OCI-LY3 (cell line): ENCODE data around the gene RAB11FIP4.

ENCODE experiments used
- H2AFZ ChIP-seq: fragments of 200-600, 300-600 bp; shearing (Covaris generic); 2 replicates; pipeline ENCODE4 v1.6.0; 2014; ENCODE audit warnings: antibody characterized with exemption, low read depth, low read length
- H3K27ac ChIP-seq: fragments of 200-600, 300-600 bp; sonication (generic); 2 replicates; pipeline ENCODE4 v1.5.1; 2014; ENCODE audit warnings: mild to moderate bottlenecking, low read length, moderate library complexity, mixed read lengths
- H3K27me3 ChIP-seq: fragments of 200-600, 300-600 bp; sonication (generic); 2 replicates; pipeline ENCODE4 v1.6.1; 2014; ENCODE audit warnings: low read depth, low read length, mixed read lengths
- H3K36me3 ChIP-seq: fragments of 200-600, 300-600 bp; sonication (generic); replicated peaks from 2 replicates; pipeline ENCODE3; 2014; ENCODE audit warnings: low read depth, low read length, mixed read lengths
- H3K4me1 ChIP-seq: fragments of 300-600, 200-600 bp; sonication (generic); 2 replicates; pipeline ENCODE4 v1.6.1; 2014; ENCODE audit warnings: low read length, mixed read lengths
- H3K4me2 ChIP-seq: fragments of 200-600, 300-600 bp; sonication (generic); 2 replicates; pipeline ENCODE4 v1.6.1; 2014; ENCODE audit warnings: low read length, mixed read lengths
- H3K4me3 ChIP-seq: fragments of 300-600, 200-600 bp; sonication (generic); 2 replicates; pipeline ENCODE4 v1.5.1; 2014; ENCODE audit warnings: antibody characterized with exemption, mild to moderate bottlenecking, low read length, moderate library complexity
- H3K79me2 ChIP-seq: fragments of 300-600, 200-600 bp; shearing (Covaris generic); 2 replicates; pipeline ENCODE4 v1.6.1; 2014; ENCODE audit warnings: mild to moderate bottlenecking, low read length, mixed read lengths
- H3K9ac ChIP-seq: fragments of 300-600, 200-600 bp; shearing (Covaris generic); 2 replicates; pipeline ENCODE4 v1.6.0; 2014; ENCODE audit warnings: mild to moderate bottlenecking, low read length, moderate library complexity
- H3K9me3 ChIP-seq: fragments of 200-600, 300-600 bp; shearing (Covaris generic); 2 replicates; pipeline ENCODE4 v1.6.1; 2014; ENCODE audit warnings: low read length, mixed read lengths; ENCODE audit not compliant: insufficient read depth
- H4K20me1 ChIP-seq: fragments of 200-600, 300-600 bp; sonication (generic); 2 replicates; pipeline ENCODE4 v1.6.1; 2016; ENCODE audit warnings: low read length, mixed read lengths; ENCODE audit not compliant: insufficient read depth
- EZH2phosphoT487 ChIP-seq: fragments of 200-600 bp; shearing (Covaris generic); IDR thresholded peaks from 2 replicates; pipeline ENCODE4 v1.6.1; 2018; ENCODE audit warnings: antibody characterized with exemption, mixed run types, low read depth
- TF ChIP-seq, protein P1 (sequence below): fragments of 200-600, 300-600 bp; sonication (generic); IDR thresholded peaks from 2 replicates; pipeline ENCODE4 v1.5.1; 2014; ENCODE audit warnings: antibody characterized with exemption, low read length, low read depth

Gene RAB11FIP4

GRCh38 chr17:31425282-31426040, 34.0 kb downstream of the RAB11FIP4 start:
- H2AFZ ChIP-seq = no peak overlapping the region; the same call in 1 of the 2 replicates
- H3K4me2 ChIP-seq = peak overlapping the region; percentile 25; the same call in 1 of the 2 replicates
- H3K27me3 ChIP-seq = peaks cover 3% of the 10 kb centered on the region; the same call in 1 of the 2 replicates
- no peak for TF ChIP-seq EZH2phosphoT487
- TF ChIP-seq, protein P1, sequence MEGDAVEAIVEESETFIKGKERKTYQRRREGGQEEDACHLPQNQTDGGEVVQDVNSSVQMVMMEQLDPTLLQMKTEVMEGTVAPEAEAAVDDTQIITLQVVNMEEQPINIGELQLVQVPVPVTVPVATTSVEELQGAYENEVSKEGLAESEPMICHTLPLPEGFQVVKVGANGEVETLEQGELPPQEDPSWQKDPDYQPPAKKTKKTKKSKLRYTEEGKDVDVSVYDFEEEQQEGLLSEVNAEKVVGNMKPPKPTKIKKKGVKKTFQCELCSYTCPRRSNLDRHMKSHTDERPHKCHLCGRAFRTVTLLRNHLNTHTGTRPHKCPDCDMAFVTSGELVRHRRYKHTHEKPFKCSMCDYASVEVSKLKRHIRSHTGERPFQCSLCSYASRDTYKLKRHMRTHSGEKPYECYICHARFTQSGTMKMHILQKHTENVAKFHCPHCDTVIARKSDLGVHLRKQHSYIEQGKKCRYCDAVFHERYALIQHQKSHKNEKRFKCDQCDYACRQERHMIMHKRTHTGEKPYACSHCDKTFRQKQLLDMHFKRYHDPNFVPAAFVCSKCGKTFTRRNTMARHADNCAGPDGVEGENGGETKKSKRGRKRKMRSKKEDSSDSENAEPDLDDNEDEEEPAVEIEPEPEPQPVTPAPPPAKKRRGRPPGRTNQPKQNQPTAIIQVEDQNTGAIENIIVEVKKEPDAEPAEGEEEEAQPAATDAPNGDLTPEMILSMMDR = no peak
- no peaks in the 10 kb centered on the region for H3K9me3 ChIP-seq
- H3K27ac ChIP-seq = no peak overlapping the region
- H3K4me1 ChIP-seq = peaks cover 8% of the 10 kb centered on the region; the same call in 1 of the 2 replicates
- no peaks in the 10 kb centered on the region for H3K79me2 ChIP-seq
- H3K4me3 ChIP-seq = no peak overlapping the region
- no peaks in the 10 kb centered on the region for H3K36me3 ChIP-seq
- H3K9ac ChIP-seq = no peak overlapping the region
- H4K20me1 ChIP-seq = no peaks in the 10 kb centered on the region

DNA sequence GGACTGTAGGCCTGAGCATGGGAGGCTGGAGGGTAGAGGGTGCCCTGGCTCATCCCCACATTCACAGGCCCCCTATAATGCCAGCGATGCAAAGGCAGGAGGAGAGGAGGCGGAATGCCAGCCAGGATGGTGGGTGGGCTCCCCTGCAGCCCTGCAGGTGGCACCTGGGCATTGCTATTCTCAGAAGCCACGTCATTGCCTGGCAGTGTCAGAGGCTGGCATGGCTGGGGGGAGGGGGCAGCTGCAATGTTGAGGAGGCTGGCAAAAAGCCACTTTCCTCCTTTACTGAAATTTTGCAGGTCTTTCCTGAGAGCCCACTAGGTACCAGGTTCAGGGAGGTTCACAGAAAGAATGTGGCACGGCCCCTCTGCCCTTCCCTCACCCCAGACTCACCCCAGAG, 36.2 kb downstream of the RAB11FIP4 start:
- H3K4me2 ChIP-seq = no peak overlapping the region
- peaks cover 13% of the 10 kb centered on the region for H3K4me1 ChIP-seq
- H3K27me3 ChIP-seq = peaks cover 7% of the 10 kb centered on the region; the same call in 1 of the 2 replicates

GRCh38 chr17:31428111-31428510, 36.6 kb downstream of the RAB11FIP4 start:
- H3K27ac ChIP-seq = no peak overlapping the region
- no peak overlapping the region for H3K9ac ChIP-seq
- H2AFZ ChIP-seq = no peak overlapping the region
- H3K4me3 ChIP-seq = no peak overlapping the region
- no peaks in the 10 kb centered on the region for H4K20me1 ChIP-seq
- H3K4me1 ChIP-seq = peaks cover 13% of the 10 kb centered on the region
- peaks cover 7% of the 10 kb centered on the region; the same call in 1 of the 2 replicates for H3K27me3 ChIP-seq
- no peaks in the 10 kb centered on the region for H3K79me2 ChIP-seq
- H3K36me3 ChIP-seq = no peaks in the 10 kb centered on the region
- H3K4me2 ChIP-seq = no peak overlapping the region
- TF ChIP-seq, protein P1 = no peak
- TF ChIP-seq EZH2phosphoT487 = no peak
- no peaks in the 10 kb centered on the region for H3K9me3 ChIP-seq

More for the DNA sequence above, 36.2 kb downstream of the RAB11FIP4 start:
- H2AFZ ChIP-seq = no peak overlapping the region
- H3K9ac ChIP-seq = no peak overlapping the region
- no peaks in the 10 kb centered on the region for H3K79me2 ChIP-seq
- H3K4me3 ChIP-seq = no peak overlapping the region
- H3K9me3 ChIP-seq = no peaks in the 10 kb centered on the region
- TF ChIP-seq, protein P1 = no peak
- no peak for TF ChIP-seq EZH2phosphoT487
- no peaks in the 10 kb centered on the region for H4K20me1 ChIP-seq
- H3K36me3 ChIP-seq = no peaks in the 10 kb centered on the region
- no peak overlapping the region for H3K27ac ChIP-seq

DNA sequence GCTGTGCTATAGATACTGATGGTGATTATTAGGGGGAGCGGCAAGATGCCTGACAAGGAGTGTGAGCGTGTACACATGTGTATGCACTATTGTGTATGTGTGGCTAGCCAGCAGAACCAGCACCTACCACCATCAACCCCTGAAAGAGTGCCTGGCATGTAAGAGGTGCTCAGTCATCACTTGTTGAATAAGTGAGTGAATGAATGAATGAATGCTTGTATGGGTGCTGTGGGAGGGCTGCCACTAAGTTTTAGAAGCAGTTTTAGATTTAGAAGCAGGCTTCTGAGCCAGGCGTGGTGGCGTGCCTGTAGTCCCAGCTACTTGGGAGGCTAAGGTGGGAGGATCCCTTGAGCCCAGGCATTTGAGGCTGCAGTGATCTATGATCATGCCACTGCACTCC, 37.0 kb downstream of the RAB11FIP4 start:
- peaks cover 13% of the 10 kb centered on the region for H3K4me1 ChIP-seq
- no peaks in the 10 kb centered on the region for H3K9me3 ChIP-seq
- H3K36me3 ChIP-seq = no peaks in the 10 kb centered on the region
- TF ChIP-seq EZH2phosphoT487 = no peak
- no peak overlapping the region for H3K4me3 ChIP-seq
- peaks cover 7% of the 10 kb centered on the region; the same call in 1 of the 2 replicates for H3K27me3 ChIP-seq
- no peak overlapping the region for H3K9ac ChIP-seq
- no peaks in the 10 kb centered on the region for H3K79me2 ChIP-seq
- H3K4me2 ChIP-seq = no peak overlapping the region
- H2AFZ ChIP-seq = no peak overlapping the region
- H3K27ac ChIP-seq = no peak overlapping the region
- no peaks in the 10 kb centered on the region for H4K20me1 ChIP-seq
